ENCODE data around the gene LRP1.

GRCh38 chr12:57191410-57191809, 63.1 kb downstream of the LRP1 start:
- TF ChIP-seq CTCF (IDR thresholded peaks at IDR 0.05; ENCODE audit: poor library complexity), result no peak
- no peak for TF ChIP-seq EZH2 (IDR thresholded peaks at IDR 0.05; ENCODE audit: borderline replicate concordance)
- TF ChIP-seq EZH2phosphoT487 (IDR thresholded peaks at IDR 0.05; ENCODE audit: low read depth, severe bottlenecking, unreplicated experiment), result no peak
